Measurements from ENCODE around the gene POLR2F.
"Not testable (repeated sequence)": the region's sequence is repeated elsewhere in the genome, so short reads cannot be mapped to it uniquely, and the experiment has no call there.

- TF ChIP-seq CTCF, POLR2A (IDR thresholded peaks at IDR 0.05): not testable (repeated sequence)
These were observed 9.1 kb upstream of the POLR2F start for GRCh38 chr22:37944423-37944822.

All from esophagus squamous epithelium (tissue), 4 donors.